NCI-H2107 (cell line): ENCODE results near the gene DUSP9.

Source experiments
- DNase-seq: peaks from one replicate; lab custom pipeline; 2025; lab: John Stamatoyannopoulos, UW

Gene DUSP9

DNA sequence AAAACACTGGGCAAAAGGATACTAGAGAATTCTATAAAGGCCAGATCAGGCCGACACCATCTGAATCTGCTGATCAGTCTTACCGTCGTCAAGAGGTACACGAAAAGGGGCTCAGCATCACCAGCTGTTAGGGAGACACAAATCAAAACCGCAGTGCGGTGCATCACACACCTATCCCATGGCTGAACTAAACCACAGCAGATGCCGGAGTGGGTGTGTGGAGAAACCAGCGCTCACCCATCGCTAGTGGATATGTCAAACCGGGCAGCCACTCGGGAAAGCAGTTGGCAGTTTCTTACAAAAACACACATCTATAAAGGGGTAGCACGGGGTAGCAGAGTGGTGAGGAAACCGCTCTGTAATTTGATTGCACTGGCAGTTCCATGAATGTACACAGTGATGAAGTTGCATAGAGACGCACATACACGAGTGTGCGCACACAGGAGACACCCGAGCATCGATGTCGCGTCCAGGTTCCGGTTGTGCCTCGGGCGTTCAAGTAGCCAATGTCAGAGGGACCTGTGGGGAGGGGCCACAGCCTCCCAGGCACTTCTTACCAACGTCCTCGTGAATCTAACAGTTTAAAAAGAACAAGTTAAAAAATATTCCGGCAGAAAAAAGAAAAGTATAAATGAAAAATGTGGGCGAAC lies 24.9 kb upstream of the DUSP9 start:
- no peak for DNase-seq

- DNase-seq, result no peak
Observed at GRCh38 chrX:153622661-153623309, 24.2 kb upstream of the DUSP9 start.

DNA sequence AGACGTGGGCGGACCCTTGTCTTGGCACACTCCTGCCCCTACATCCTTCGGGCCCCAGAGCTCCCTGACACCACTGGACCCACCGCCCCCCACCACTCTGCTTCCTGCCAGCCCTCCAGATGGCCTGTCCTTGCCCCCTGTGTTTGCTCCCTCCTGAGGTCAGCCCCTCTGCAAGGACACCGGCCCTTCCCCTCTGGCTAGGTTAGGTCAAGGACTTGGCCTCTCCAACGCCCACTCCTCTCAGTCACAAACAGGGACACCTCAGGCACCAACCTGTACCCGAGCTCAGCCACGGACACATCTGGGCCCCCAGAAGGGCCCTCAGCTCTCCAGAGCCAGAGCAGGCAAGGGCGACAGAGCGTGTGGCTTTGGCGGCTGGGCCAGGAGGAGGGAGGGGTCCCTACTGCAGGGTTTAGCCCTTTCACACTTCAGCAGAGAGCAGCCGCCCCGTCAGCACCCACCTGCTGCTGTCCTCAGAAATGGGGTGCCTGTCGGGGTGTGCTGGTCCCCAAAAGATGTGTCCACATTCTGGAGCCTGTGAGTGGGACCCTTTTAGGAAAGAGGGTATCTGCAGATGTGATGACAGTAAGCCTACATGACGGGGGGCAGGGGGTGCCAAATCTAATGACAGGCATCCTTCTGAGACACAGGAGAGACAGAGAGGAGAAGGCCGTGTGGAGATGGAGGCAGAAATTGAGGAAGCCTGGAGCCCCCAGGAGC lies 23.5 kb upstream of the DUSP9 start:
- no peak for DNase-seq

DNA sequence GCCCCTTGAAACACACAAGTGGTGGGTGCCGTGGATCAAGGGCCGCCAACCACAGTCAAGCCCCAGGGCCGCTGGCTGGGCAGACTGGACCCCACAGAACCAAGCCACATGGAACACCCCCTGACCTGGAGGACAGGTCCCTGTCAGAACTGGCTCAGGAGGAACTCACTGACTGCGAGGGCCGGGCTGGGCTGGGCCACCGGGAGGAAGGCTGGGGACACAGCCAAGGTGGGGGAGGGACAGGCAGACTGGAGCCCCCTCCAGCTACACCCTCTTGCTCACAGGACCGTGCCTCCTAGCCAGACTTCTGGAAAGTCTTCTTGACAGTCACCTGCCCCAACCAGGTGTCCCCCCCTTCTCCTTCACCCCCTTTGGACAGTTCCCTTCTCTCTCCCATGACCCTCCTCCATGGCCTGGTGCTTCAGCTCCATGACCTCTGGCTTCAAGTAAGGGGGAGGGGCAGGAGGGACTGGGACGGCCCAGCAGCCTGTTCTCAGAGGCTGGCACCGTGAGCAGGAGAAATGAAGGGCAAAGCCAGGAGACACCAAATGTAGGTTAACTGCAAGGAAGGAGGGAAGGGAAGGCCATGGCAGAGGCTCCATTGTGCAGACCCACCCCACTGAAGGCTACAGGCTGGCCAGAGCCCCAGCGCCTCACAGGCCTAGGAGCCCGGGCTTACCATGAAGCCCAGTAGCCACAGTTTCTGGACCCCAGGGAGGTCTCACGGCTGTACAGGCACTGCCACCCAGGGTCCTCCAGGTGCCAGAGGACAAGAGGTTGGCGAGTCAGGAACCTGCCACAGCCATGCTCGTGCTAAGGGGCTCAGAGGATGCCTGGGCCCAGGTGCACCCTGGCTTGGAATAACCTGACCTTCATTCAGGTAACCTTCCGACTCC lies 22.6 kb upstream of the DUSP9 start:
- DNase-seq, result no peak

DNA sequence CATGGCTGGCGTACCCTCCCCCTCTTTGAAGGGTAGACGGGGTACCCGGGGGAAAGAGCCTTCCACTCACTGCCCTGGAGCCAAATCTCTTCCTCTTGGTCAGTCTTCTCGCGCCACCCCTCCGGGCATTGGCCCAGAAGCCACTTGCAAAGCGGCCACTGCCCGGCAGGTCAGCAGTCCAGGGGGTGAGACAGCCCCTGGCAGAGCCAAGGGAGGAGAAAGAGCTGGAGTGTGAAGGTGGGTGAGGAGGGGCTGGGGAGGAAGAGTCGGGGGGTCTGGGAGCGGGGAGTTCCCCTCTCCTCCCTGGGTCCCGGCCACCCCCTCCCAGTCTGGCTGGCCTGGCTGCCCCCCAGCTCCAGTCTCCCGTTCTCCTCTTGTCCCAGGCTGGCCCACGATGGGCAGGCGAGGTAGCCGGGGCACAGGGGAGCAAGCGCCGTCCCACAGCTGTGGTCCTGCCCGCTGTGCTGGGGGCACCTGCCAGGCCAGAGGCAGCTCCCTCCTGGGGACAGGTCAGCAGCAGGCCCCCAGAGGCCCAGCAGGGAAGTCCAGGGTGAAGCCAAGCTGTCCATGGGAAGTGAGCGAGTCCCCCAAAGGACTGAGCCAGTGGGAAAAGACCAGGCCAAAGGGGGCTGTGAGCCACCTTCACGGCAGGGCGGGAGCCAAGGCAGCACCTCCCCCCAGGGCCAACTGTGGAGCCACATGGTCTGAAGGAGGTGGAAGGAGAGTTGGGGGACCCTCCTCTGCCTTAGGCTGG lies 21.6 kb upstream of the DUSP9 start:
- no peak for DNase-seq

DNA sequence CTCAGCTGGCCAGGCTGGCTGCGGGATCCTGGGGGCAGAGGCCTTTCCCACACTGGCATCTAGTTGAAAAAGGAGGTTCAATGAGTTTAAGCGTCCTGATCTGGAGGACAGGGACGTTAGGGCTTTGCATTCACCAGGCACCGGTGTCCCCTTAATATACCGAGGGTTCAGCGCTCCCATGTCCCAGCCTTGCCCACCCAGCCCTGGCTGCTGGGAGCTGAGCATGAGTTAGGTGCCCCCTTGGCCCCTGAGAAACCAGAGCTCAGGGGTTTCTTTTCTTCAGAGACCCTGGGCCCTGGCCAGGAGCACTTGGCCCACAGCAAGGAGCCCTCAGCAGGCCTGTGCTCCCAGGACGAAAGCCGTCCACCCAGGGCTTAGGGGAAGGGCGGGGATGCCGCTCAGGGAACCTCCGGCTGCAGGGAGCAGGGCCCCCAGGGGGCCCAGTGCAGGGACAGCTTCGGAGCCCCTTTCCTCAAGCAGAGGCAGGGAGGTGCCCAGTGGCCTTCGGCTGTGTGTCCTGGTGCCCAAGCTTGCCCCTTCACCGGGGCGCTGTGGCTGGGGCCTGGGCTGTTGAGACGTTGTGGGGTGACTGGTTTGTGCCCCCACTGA lies 20.9 kb upstream of the DUSP9 start:
- no peak for DNase-seq

DNA sequence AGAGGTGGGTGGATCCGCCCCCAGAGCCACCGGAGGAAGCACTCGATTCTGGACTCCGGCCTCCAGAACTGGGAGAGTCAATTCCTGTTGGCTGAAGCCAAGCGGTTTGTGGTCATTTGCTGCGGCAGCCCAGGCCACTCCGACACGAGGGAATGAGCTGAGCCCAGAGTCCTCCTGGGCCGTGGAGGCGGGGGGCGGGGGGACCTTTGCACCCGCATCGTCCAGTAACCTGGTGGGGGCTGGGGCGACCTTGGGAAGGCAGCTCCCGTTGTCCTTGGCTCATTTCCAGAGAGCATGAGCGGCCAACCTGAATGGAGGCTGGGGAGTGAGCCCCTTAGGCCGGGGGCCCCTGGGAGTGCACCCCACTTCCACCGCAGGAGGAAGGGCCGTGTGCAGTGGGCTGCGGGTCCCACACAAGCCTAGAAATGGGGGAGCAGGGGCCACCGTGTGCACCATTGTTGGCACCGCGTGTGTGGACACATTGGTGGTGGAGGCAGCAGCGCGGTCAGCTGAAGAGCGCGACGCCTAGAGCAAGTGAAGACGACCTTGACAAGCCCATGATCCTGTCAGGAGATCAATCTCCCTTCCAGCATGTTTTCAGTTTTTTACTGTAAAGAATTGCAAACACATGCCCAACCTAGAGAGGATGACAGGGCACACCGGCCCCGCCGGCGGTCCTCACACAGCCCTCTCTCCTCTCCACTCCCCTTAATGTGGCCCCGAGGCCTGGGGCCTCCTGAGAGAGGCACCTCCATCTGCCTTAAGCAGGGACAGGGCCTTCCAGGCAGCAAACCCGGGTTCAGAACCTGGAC lies 19.9 kb upstream of the DUSP9 start:
- DNase-seq, result no peak

DNA sequence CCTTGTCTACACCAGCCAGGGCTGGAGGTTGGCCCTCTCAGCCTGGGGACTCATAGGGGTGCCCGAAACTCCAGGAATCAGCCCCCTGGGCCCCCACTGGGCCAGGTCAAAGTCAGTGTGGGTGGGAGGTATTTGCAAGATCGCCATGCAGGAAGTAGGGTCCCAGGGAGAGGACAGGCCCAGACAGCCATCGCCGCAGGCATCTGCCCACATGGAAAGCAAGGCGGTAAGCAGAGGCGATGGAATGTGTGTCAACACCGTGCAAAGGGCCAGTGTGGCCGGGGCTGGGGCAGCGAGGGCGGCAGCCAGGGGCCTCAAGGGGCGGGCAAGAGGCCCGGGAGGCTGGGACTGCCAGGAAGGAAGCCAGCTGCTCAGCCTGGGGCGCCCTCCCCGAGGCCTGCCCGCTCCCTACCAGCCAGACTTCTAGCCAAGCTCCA lies 19.3 kb upstream of the DUSP9 start:
- DNase-seq, result no peak

DNA sequence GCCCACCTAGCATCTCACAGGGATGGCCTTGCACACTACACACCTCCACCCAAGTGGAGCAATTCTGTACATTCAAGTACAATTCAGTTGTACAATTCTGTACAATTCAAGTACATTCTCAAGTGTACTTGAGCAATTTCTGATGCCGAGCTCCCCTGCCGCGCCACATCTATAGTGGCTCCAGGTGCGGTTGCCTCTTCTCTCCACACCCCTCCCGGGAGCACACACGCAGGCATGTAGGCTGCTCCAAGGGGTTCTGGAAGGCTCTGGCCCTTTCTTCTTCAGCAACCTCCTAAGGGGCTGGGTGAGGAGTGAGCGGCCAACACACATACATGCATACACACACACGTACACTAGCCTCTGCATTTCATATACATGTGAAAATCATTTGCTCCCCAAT lies 18.9 kb upstream of the DUSP9 start:
- DNase-seq, result no peak

DNA sequence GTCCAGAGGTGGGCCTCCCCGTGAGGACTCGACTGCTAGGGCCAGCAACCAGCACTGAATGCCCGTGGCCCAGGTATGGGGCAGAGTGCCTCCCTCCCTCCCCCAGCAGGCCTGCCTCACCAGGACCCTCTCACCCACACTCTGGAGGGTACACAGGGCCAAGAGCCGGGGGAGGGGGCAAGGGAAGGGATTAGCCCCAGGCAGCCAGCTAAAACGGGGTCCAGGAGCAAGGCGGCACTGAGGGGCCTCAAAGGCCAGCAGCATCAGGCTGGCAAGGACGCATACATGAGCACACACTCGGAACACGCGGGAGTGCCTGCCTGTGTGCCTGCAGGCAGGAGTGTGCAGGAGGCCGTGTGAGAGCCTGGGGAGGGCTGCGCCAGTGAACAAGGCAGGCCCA lies 18.3 kb upstream of the DUSP9 start:
- no peak for DNase-seq

DNA sequence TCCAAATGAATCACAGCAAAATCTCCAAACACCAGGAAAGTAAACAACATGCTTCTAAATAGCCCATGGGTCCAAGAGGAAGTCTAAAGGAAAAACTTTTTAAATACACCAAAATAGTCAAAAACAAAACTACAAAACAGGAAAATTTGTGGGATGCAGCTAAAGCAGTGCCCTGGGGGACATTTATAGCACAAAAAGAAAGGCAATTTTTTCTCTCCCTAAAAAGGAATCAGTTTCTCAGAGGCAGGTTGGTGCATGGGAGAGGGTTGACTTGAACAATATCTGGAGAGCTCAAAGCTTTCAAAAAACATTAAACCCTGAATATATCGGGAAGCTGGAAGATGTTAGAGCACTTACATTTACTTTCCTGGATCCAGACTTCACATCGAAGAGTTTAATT lies 15.7 kb upstream of the DUSP9 start:
- DNase-seq, result no peak

- no peak for DNase-seq
Observed at GRCh38 chrX:153631907-153632594, 15.0 kb upstream of the DUSP9 start.

DNA sequence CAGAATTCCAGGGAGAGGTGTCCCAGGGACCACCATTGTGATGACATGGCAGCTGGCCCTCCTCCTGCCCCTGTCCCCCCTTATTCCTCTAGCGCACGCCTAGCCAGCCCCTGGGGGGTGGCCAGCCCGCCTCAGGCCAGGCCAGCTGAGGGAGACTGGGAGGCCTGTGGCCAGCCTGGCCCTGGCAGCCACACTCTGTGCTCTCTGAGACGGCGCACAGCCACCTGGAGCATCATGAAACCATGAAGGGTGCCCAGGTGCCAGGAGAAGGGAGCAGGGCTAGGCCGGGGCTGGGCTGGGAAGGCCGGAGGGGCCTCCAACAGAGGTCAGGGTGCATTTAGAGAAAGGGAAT lies 14.4 kb upstream of the DUSP9 start:
- no peak for DNase-seq

- DNase-seq, result no peak
Observed at GRCh38 chrX:153633048-153633447, 14.0 kb upstream of the DUSP9 start.

DNA sequence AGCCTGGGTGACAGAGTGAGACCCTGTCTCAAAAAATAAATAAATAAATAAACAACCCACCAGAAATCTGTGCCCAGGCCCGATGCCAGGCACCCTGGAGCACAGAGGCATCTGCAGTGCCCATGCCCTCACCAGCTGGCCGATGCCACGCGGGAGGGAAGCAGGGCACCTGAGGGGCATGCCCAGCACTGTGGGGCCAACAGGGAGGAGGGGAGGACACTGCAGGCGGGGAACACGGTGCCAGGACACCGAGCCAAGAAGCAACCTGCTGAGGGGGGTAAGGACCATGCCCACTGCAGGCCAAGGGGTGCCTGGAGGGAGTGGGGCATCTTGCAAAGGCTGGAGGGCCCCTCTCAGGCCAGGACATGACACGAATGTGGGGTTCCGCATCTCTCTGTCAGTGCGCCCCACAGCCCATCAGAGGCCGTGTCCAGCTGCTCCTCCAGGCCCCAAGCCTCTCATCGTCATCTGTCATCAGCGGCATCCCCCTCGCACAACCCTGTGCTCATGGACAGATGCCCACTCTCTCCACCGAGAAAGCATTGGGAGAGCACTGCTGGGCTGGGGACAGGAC lies 13.3 kb upstream of the DUSP9 start:
- DNase-seq, result no peak

DNA sequence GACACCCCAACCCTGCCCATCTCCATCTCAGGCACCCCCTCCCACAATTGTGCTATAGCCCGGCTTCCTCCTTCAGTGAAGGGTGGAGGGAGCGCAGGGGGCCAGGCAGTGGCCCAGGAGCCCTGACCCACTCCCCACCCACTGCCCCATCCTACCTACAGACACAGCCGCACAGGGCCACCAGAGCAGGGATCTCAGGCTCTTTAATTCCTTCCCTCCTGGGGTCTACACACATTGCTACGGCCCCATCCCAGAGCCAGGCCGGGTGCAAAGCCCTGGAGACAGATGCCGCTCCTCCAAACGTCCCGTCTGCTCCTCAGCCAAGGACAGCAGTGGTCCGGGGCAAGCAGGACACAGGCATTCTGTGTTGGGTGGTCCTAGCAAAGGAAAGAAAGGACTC lies 12.8 kb upstream of the DUSP9 start:
- no peak for DNase-seq

DNA sequence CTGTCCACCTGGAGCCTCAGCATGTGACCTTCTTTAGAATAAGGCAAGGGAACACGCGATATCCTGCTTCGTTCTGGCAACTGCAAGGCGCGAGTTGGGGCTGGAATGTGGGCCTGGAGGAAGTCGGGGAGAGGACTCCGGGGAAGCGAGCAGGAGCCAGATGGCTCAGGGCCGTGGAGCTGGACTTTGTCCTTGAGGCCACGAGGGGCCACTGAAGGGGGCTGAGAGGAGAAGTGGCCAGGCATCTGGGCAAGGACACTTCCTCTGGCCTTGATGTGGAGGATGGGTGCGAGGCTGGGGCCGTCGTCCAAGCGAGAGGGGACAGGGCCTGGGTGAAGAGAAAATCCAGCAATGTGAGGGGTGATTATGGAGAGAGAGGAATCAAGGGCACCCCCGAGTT lies 12.2 kb upstream of the DUSP9 start:
- DNase-seq, result no peak

DNA sequence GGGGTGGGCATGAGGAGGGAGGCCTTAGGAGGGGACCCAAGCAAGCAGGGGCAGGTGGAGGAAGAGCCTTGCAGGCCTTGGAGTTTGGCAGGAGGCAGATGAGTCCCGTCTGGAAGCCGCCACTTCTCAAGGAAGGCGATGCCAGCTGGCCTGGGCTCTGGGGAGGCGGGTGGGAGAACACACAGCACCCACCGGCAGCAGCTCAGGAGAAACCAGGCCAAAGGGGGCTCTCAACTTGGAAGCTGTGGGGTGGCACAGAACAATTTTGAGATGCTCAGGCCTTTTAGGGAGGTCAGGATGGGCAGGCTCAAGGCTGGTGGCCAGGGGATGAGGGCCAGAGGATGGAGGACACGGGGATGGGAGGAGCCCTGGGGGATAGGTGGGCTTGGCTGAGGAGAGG lies 11.6 kb upstream of the DUSP9 start:
- no peak for DNase-seq
